WI38 (cell line): ENCODE data around the gene CACNB1.

Experiments used
- H3K4me3 ChIP-seq: 2 replicates; pipeline ENCODE4 v1.5.1; 2011; ENCODE audit warnings: low read depth, mild to moderate bottlenecking, control low read depth, low read length
- TF ChIP-seq, protein P1 (sequence below): IDR thresholded peaks from 2 replicates; pipeline ENCODE4 v1.5.1; 2012; ENCODE audit warnings: low read depth, mild to moderate bottlenecking, control low read depth, low read length

CACNB1 gene

DNA sequence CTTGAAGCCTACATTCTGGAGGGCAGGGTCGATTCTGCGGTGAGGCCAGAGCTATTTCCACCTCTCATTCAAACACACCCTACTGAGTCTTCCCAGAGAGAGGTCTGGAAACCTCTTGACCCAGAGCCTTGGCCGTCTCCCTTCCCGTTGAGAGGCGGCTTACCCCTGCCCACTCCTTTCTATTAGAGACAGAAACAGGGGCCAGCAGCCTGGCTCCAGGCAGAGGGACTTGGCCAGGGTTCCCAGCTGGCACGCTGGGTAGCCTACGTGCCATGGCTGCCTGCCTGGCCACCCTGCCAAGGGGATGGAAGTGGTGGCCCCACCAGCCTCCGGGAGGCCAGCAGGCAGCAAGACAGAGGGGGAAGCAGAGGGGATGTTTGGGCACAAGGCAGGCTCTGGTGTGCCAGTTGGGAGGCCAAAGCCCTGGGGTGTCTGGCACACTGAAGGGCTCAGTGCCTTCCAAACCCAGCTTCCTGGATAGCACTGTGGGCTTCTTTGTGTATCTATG, 22.2 kb upstream of the CACNB1 start:
- TF ChIP-seq, protein P1, sequence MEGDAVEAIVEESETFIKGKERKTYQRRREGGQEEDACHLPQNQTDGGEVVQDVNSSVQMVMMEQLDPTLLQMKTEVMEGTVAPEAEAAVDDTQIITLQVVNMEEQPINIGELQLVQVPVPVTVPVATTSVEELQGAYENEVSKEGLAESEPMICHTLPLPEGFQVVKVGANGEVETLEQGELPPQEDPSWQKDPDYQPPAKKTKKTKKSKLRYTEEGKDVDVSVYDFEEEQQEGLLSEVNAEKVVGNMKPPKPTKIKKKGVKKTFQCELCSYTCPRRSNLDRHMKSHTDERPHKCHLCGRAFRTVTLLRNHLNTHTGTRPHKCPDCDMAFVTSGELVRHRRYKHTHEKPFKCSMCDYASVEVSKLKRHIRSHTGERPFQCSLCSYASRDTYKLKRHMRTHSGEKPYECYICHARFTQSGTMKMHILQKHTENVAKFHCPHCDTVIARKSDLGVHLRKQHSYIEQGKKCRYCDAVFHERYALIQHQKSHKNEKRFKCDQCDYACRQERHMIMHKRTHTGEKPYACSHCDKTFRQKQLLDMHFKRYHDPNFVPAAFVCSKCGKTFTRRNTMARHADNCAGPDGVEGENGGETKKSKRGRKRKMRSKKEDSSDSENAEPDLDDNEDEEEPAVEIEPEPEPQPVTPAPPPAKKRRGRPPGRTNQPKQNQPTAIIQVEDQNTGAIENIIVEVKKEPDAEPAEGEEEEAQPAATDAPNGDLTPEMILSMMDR = no peak

DNA sequence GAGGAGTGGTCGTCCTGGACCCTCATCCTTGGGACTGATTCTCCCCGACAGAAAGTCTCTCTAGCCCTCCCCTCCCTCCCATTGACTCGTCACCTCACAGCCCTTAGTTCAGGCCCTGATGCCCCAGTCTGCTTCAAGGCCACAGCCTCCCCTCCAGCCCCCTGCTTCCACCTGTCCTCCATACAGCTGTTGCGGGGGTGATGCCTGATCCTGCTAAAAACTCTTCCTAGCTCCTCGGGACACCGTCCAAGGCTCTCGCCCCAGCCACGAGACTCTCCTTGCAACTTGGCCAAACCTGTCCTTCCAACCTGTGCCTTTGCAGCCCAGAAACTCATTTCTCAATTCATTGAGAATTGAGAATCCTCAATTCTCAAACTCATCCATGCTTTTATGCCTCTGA, 21.4 kb upstream of the CACNB1 start:
- no peak overlapping the region for H3K4me3 ChIP-seq

More for the DNA sequence above, 22.2 kb upstream of the CACNB1 start:
- H3K4me3 ChIP-seq = no peak overlapping the region

DNA sequence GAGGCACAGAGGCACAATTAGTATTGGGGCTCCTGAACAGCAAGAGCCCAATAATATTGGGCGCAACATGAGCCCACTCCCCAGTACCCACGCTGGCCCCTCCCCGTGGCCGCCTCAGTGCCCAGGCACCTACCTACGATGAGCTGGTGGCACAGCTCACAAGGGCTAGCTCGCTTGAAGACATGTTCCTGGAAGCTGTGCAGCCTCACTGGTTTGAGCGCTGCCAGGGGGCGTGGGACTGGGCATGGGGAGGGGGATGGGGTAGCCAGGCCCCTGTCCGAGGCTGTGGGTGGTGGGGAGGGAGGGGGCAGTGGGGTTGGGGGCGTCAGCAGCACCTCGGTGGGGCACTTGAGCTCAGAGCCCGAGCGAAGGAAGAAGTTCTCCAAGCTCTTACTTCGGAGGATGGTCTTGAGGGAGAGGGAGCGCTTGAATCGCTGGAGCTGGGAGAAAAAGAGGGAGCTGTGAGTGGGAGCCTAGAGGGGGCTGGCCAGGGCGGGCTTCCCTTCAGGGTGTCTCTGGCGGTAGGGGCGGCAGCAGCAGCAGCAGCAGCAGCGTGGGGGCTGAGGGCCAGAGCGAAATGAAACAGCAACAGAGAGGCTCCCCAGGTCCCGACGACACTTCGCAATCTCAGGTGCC, 20.4 kb upstream of the CACNB1 start:
- TF ChIP-seq, protein P1 = no peak
- H3K4me3 ChIP-seq = no peak overlapping the region

More for the DNA sequence above, 21.4 kb upstream of the CACNB1 start:
- TF ChIP-seq, protein P1 = no peak

DNA sequence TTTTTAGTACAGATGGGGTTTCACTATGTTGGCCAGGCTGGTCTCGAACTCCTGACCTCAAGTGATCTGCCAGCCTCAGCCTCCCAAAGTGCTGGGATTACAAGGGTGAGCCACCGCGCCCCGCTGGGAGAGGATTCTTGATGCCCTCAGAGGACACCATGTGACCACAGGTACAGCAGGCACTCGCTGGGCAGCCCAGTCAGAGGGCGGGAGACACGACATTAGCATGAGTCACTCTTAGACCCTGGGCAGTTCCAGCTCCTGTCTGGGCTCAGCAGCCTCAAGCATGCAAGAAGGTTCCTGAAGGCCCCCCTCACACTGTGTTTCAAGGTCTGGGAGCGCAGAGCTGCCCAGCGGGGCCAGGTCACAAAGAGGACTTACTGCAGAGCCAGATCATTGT, 16.4 kb upstream of the CACNB1 start:
- TF ChIP-seq, protein P1 = no peak
- no peak overlapping the region for H3K4me3 ChIP-seq

DNA sequence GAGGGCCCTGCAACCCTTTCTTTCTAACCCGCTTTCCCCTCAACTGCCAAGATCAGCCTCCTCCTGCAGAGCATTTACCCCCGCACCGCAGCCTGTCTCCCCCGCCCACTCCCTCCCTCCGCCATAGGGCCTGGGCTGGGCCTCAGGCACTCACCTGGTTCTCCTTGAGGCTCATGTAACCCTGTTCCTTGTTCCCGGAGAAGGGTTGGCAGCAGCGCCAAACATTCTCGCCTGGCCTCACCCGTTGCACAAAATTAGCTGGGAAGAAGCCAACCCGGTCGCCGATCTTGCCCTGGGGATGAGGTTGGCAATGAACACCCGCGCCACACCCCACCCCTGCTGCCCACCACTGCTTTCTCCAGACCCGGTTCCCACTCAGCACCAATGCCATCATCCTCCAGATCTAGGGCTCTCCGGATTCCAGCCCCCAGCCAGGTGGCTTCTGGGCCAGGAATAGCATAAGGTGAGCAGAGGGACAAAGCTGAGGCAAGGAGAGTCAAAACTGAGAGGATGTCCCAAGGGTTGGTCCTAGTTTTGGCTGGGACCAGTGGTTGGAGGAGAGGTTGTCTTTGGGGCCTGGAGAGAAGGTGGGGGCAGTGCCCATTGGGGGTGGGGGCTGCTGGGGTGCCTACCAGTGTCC, 15.5 kb upstream of the CACNB1 start:
- TF ChIP-seq, protein P1 = no peak
- no peak overlapping the region for H3K4me3 ChIP-seq

DNA sequence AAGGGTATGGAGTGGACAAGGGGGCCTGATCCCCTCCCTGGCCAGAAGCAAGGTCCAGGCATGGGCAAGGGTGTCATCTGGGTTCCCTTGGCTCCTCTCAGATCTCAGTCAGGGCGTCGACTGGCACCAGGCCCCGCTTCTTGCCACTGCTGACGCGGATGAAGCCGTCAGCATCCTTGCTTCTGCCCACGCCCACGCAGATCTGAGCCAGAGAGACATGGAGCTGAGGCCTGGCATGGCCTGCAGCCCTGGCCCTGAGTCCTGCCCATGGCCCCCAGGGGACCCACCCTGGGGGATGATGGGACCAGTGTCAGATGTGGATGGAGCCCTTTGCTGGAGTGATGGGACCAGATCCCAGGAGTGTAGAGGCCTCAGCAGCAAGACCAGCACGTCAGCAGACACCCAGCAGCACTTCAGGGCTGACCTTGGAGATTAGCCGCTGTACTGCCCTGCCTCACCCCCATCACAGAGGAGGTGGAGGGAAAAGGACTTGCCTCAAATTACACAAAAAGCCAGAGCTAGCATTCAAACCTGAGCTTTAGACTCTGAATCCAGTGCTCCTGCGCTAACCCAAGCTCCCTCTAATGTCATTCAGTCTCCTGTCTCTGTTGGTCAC, 14.8 kb upstream of the CACNB1 start:
- H3K4me3 ChIP-seq = no peak overlapping the region
- TF ChIP-seq, protein P1 = no peak

DNA sequence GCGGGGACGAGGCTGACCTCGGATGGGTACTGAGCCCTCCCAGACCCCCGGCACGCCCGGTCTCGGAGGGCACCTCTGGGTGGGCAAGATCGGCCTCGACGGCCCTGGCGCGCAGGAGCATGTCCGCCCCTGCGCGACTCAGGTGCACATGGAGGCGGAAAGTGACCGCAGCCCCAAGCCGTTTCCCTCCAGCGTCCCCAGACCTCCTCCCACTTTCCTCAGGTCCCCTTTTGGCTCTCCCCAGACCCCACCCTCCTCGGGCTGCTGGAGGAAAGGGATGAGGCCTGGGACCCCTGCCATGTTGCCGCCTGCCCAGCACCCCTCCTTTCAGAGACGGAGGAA, 12.6 kb upstream of the CACNB1 start:
- peak overlapping the region; percentile 54 for H3K4me3 ChIP-seq
- TF ChIP-seq, protein P1 = no peak
